K562 (cell line): ENCODE measurements around the gene VPS33A. TPM values are rescaled to one million over a fixed set of nuclear protein-coding genes. Genes with fewer than 3 reads are reported as not detected.

Experiments used
- ATAC-seq: fragments of 200-7000 bp; cut with Tn5 transposase; 3 replicates; pipeline ENCODE4 v1.9.1; 2020; ENCODE audit warnings: moderate library complexity
- BruUV-seq: library from RNA; stranded (reverse); fragments of 400-500 nt; replicated peaks from 2 replicates; lab custom pipeline; 2021; lab: Mats Ljungman, UMichigan
- CTCF ChIA-PET: fragments of 300-600 bp; formaldehyde crosslinking; extraction: SDS; loops from one replicate; lab custom pipeline; 2021; ENCODE audit warnings: low intra/inter-chr PET ratio; lab: Yijun Ruan, JAX
- POLR2A ChIA-PET: fragments of 300-600, 350-650 bp; sonication (Branson Sonifier 250); formaldehyde crosslinking; extraction: SDS; loops from one replicate; lab custom pipeline; 2021; ENCODE audit warnings: antibody characterized with exemption, inconsistent platforms; lab: Yijun Ruan, JAX
- DNase-seq, 4 experiments: peaks; one replicate each; pipeline versions ENCODE4 v3.0.0 to v3.0.0-alpha.2; 2011 to 2018; ENCODE audit warnings: low spot score in 3 of 4, mixed read lengths in 3 of 4; ENCODE audit errors: extremely low read depth in 1 of 4
- FAIRE-seq: peaks from 2 replicates; lab custom pipeline; 2011; peaks lifted over from hg19 to GRCh38; lab: Jason Lieb, UNC
- H2AFZ ChIP-seq: 2 replicates; pipeline ENCODE4 v1.6.0; 2011; ENCODE audit warnings: low read depth, low read length, control low read depth, inconsistent platforms
- H3K27ac ChIP-seq: fragments of 200-600 bp; 3 replicates; pipeline ENCODE4 v1.8.0; 2011; ENCODE audit warnings: low read depth, mild to moderate bottlenecking, control low read depth, inconsistent platforms, low read length, moderate library complexity, mixed read lengths; ENCODE audit errors: extremely low read depth
- H3K27me3 ChIP-seq, 2 experiments: fragments of 300-600 bp in 1 of 2; 2 replicates in 1 of 2; 3 replicates in 1 of 2; pipeline versions ENCODE4 v1.6.0 to v1.8.0; 2011; ENCODE audit warnings: inconsistent platforms in 2 of 2, low read length in 2 of 2, mild to moderate bottlenecking in 1 of 2, mixed read lengths in 1 of 2, moderate library complexity in 1 of 2; ENCODE audit not compliant: control insufficient read depth in 2 of 2, insufficient read depth in 2 of 2
- H3K36me3 ChIP-seq: fragments of 300-600 bp; 3 replicates; pipeline ENCODE4 v1.8.0; 2011; ENCODE audit warnings: mild to moderate bottlenecking, low read length, inconsistent platforms; ENCODE audit not compliant: control insufficient read depth, insufficient read depth
- H3K4me1 ChIP-seq, 2 experiments: fragments of 200-600 bp in 1 of 2; replicated peaks in 1 of 2; 2 replicates in 1 of 2; 3 replicates in 1 of 2; pipeline versions ENCODE4 v1.5.1 to v1.8.0; 2011; ENCODE audit warnings: inconsistent platforms in 2 of 2, low read length in 2 of 2, mild to moderate bottlenecking in 1 of 2, mixed read lengths in 1 of 2, moderate library complexity in 1 of 2; ENCODE audit not compliant: control insufficient read depth in 2 of 2, insufficient read depth in 2 of 2
- H3K4me2 ChIP-seq: 2 replicates; pipeline ENCODE4 v1.6.1; 2011; ENCODE audit warnings: low read length, control low read depth, inconsistent platforms, mixed read lengths; ENCODE audit not compliant: insufficient read depth
- H3K4me3 ChIP-seq: fragments of 200-600 bp; sonication (generic), shearing (Covaris generic); 2 replicates; pipeline ENCODE4 v1.5.1; 2016; ENCODE audit warnings: control low read depth, inconsistent platforms
- H3K79me2 ChIP-seq: fragments of 200-600 bp; 3 replicates; pipeline ENCODE4 v1.8.0; 2011; ENCODE audit warnings: low read length, inconsistent platforms; ENCODE audit not compliant: control insufficient read depth, insufficient read depth
- H3K9ac ChIP-seq, 2 experiments: 2 replicates each; pipeline versions ENCODE4 v1.6.0 to v1.6.1; 2011; ENCODE audit warnings: low read depth in 2 of 2, low read length in 2 of 2, control low read depth in 1 of 2, inconsistent platforms in 1 of 2, mild to moderate bottlenecking in 1 of 2, mixed read lengths in 1 of 2; ENCODE audit not compliant: insufficient read depth in 1 of 2
- H3K9me1 ChIP-seq: one replicate; pipeline ENCODE4 v1.6.0; 2011; ENCODE audit warnings: inconsistent platforms, mild to moderate bottlenecking, low read length, moderate library complexity; ENCODE audit not compliant: control insufficient read depth, insufficient read depth
- H3K9me3 ChIP-seq: replicated peaks from 2 replicates; pipeline ENCODE4 v1.5.1; 2011; ENCODE audit warnings: low read depth, low read length, inconsistent platforms; ENCODE audit not compliant: control insufficient read depth, insufficient read depth
- H4K20me1 ChIP-seq: replicated peaks from 2 replicates; pipeline ENCODE4 v1.6.1; 2011; ENCODE audit warnings: low read length, inconsistent platforms, mixed read lengths; ENCODE audit not compliant: control insufficient read depth, insufficient read depth
- ZFP36 ChIP-seq: fragments of 150-350 bp; IDR thresholded peaks from 2 replicates; pipeline ENCODE4 v1.6.1; 2018; ENCODE audit warnings: low read length, low read depth; ENCODE audit not compliant: partially characterized antibody
- WGBS: fragments of 100-300 bp; shearing (Covaris generic); methylation state at CpG from one replicate; pipeline ENCODE4 v1.1.6; 2016; ENCODE audit warnings: low coverage, mixed read lengths; ENCODE audit not compliant: insufficient coverage; ENCODE audit errors: missing lambda C conversion rate; 5-methylcytosine and 5-hydroxymethylcytosine counted together
- in situ Hi-C: fragments of 300-500 bp; cut with MboI; formaldehyde crosslinking; loops from 4 replicates; pipeline ENCODE4 v1.15.0; 2018; ENCODE audit warnings: inconsistent platforms, mixed read lengths
- intact Hi-C: fragments of 100-400 bp; cut with micrococcal nuclease; formaldehyde crosslinking; loops from 2 replicates; pipeline ENCODE4 v1.14.2; 2022
- polyA plus RNA-seq, 8 experiments: library from polyadenylated mRNA; depleted of rRNA in 4 of 8; stranded (reverse) in 5 of 8; unstranded in 3 of 8; fragments of >200 nt; fragmentation: Nextera tagmentation in 2 of 8; fragmentation: Illumina TruSeq in 1 of 8; extraction: Ambion mirVana in 2 of 8; extraction: Trizol in 1 of 8; gene quantifications; 2 replicates each; pipeline versions ENCODE4 v1.2.1 to v1.2.3, GENCODE V29; 2011 to 2014; ENCODE audit warnings: inconsistent platforms in 1 of 8, missing spikeins in 1 of 8
- total RNA-seq, 7 experiments: library from RNA; depleted of rRNA in 6 of 7; stranded (reverse); fragments of >200 nt in 6 of 7; fragmentation: Illumina TruSeq in 2 of 7; extraction: Trizol in 2 of 7; gene quantifications; 2 replicates each; pipeline versions ENCODE4 v1.2.1 to v1.2.3, GENCODE V29; 2011 to 2021; ENCODE audit warnings: low replicate concordance in 1 of 7
- TF ChIP-seq, protein P1 (sequence below): fragments of 450-650 bp; formaldehyde crosslinking; IDR thresholded peaks from 2 replicates; pipeline ENCODE4 v1.4.0; 2022; ENCODE audit warnings: missing genetic modification characterization
- TF ChIP-seq, protein P2 (sequence below): fragments of 450-650 bp; formaldehyde crosslinking; conservative IDR thresholded peaks from 2 replicates; pipeline ENCODE4 v1.4.0; 2022; ENCODE audit warnings: mild to moderate bottlenecking, missing genetic modification characterization
- TF ChIP-seq, protein P3 (sequence below): fragments of 250-450 bp; sonication (Bioruptor Pico); IDR thresholded peaks from 2 replicates; pipeline ENCODE4 v1.9.0; 2021; ENCODE audit warnings: mild to moderate bottlenecking, inconsistent platforms

VPS33A gene
- total and polyA plus RNA-seq, 9 of the 15 experiments (the other 6 are each of a cell fraction or from before 2014, with no cell fraction given) = 10.6 to 34.3 (median 25.3) TPM

DNA sequence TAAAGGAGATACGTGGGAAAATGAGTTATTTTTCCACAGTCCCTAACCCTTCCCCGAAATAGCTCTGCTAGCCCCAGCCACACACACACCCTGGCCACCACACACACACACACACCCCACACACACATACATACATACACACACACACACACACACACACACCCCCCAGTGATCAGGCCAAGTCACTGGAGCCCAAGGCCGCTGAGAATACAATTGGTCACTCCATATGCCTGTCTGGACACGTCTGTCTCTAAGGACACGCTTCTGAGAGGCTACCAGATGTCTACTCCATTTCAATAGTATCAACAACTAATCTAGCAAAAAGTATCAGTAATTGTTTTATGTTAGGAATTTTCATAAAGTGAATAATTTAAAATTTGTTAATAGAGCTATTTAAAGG is 27.4 kb downstream of the VPS33A start:
- Histone ChIP-seq H3K4me3 (no peak overlapping the region), H3K36me3 (peaks cover 48% of the 10 kb centered on the region; the same call in 2 of the 3 replicates), H3K4me2 (no peak overlapping the region), H2AFZ (no peak overlapping the region), H3K9me3 (no peaks in the 10 kb centered on the region), H3K4me1 (no peaks in the 10 kb centered on the region), H3K27me3 (no peaks in the 10 kb centered on the region), H3K9me1 (no peaks in the 10 kb centered on the region), H3K9ac (no peak overlapping the region; a peak in 1 of 4 replicates), H4K20me1 (no peaks in the 10 kb centered on the region), H3K79me2 (no peaks in the 10 kb centered on the region), H3K27ac (no peak overlapping the region)
- WGBS = 98% methylated on average over 5 of the region's 5 CpGs
- DNase-seq = no peak
- no peak for FAIRE-seq
- POLR2A ChIA-PET = no interaction called here
- intact Hi-C loops (no loop called here), in situ Hi-C loops (no loop called here)
- BruUV-seq = no TSS peak
- ATAC-seq = no peak
- TF ChIP-seq, protein P1, sequence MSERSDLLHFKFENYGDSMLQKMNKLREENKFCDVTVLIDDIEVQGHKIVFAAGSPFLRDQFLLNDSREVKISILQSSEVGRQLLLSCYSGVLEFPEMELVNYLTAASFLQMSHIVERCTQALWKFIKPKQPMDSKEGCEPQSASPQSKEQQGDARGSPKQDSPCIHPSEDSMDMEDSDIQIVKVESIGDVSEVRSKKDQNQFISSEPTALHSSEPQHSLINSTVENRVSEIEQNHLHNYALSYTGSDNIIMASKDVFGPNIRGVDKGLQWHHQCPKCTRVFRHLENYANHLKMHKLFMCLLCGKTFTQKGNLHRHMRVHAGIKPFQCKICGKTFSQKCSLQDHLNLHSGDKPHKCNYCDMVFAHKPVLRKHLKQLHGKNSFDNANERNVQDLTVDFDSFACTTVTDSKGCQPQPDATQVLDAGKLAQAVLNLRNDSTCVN (CRISPR knock-in tag) = 0 out of 2 replicates have a peak, but pooled peaks have one; percentile 21
- TF ChIP-seq ZFP36 = no peak
- TF ChIP-seq, protein P2, sequence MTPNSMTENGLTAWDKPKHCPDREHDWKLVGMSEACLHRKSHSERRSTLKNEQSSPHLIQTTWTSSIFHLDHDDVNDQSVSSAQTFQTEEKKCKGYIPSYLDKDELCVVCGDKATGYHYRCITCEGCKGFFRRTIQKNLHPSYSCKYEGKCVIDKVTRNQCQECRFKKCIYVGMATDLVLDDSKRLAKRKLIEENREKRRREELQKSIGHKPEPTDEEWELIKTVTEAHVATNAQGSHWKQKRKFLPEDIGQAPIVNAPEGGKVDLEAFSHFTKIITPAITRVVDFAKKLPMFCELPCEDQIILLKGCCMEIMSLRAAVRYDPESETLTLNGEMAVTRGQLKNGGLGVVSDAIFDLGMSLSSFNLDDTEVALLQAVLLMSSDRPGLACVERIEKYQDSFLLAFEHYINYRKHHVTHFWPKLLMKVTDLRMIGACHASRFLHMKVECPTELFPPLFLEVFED (CRISPR knock-in tag) = no peak
- TF ChIP-seq, protein P3, sequence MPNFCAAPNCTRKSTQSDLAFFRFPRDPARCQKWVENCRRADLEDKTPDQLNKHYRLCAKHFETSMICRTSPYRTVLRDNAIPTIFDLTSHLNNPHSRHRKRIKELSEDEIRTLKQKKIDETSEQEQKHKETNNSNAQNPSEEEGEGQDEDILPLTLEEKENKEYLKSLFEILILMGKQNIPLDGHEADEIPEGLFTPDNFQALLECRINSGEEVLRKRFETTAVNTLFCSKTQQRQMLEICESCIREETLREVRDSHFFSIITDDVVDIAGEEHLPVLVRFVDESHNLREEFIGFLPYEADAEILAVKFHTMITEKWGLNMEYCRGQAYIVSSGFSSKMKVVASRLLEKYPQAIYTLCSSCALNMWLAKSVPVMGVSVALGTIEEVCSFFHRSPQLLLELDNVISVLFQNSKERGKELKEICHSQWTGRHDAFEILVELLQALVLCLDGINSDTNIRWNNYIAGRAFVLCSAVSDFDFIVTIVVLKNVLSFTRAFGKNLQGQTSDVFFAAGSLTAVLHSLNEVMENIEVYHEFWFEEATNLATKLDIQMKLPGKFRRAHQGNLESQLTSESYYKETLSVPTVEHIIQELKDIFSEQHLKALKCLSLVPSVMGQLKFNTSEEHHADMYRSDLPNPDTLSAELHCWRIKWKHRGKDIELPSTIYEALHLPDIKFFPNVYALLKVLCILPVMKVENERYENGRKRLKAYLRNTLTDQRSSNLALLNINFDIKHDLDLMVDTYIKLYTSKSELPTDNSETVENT = no peak
- CTCF ChIA-PET = interaction anchor here (0.6 kb wide), 1 partner anchor 513 kb away, joined by 3 read pairs; no protein-coding TSS in a partner anchor
